ENCODE data around the gene LBX2. TPM values are rescaled to one million over a fixed set of nuclear protein-coding genes. Genes with fewer than 3 reads are reported as not detected.

The LBX2 gene
- 1 to 10 TPM in 3 of 6 donors, under 1 TPM in 3; 0.21 to 2.3 (median 0.85) TPM for total RNA-seq
- 1 to 10 TPM; 1.3 TPM for polyA plus RNA-seq

DNA sequence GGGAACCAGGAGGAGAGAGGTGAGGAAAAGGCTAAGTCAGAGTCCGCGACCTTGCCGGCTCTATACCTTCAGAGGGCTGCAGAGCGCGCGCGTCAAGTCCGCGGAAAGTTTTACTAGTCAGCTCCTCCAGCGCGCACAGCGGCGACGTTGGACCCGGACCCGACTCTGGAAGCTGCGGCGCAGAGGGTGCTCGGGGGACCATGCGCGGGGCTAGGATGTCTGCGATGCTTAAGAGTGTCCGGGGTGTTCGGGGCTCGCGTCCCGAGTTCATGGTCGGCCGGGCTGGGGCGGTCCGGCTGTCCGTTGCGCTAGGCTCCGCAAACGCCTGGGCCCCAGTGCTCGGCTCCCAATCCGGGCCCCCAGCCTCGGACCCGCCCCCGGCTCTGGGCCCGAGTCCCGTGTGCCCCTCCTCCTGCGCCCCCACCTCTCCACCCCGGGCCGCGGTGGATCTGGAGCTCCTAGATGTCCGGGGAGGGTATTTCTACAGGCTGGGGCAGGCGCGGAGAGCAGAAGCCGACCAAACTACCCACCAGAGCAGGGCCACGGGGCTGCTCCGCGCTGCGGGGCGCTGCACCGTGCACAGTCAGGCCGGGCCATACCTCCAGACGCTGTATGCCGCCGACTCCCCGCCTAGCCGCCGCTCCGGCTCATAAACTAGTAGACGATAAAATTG lies at the start of gene LBX2:
LBX2 (minus strand) TSS at position 337 of the 673 bp plus-strand sequence; CDS start at position 271, 66 bp downstream.
- 12 to 13% methylated on average over 58 to 65 of the region's 65 CpGs for WGBS, 2 donors
- Histone ChIP-seq H3K9me3 (no peaks in the 10 kb centered on the region), H3K36me3 (no peaks in the 10 kb centered on the region), H3K27ac (no peak within 1 kb of the TSS), H3K4me3 (peak within 1 kb of the TSS in 3 of 4 donors; percentile 7 to 41 (median 23)), H3K4me1 (peaks cover 0 to 15% (median 6%) of the 10 kb centered on the region in 3 donors), H3K27me3 (peaks cover 0 to 6% (median 0%) of the 10 kb centered on the region in 4 donors)
- FAIRE-seq (no peak), DNase-seq (peak in 2 of 6 donors; percentile 63 to 66), ATAC-seq (no peak)
- intact Hi-C loops (cut with DNase I) = no loop called here
- no peak for TF ChIP-seq CTCF (IDR thresholded peaks at IDR 0.05)

DNA sequence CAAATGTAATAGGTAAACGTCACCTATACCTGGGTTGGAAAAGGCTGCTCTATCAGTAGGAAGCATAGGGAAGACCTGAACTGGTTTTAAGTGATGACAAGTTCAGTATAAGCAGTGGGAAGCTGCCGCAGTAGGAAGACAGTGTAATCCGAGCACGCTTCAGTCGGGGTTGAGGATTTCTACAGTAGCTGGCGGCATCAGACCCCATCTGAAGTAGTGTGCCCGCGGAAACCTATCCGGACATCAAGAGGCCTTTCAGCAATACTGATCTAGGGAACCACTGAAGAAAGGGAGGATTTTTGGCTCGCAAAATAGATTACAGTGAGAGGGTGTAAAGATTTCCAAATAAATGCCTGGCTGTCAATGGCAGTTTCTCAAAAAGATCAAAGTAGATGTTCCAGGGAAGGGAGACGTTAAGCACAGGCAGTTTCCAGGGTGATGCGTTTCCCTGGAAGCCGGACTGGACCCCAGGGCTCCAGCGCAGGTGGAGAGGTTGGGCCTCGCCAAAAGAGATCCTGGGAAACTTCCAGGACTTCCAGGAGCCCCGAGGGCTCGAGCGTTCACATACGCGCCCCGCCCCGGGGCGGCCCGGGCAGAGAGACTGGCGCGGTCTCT lies 49.0 kb upstream of the LBX2 start:
- intact Hi-C loops (cut with DNase I) = no loop called here
- no peak for ATAC-seq
- no peaks in the 10 kb centered on the region for H3K27me3 ChIP-seq

DNA sequence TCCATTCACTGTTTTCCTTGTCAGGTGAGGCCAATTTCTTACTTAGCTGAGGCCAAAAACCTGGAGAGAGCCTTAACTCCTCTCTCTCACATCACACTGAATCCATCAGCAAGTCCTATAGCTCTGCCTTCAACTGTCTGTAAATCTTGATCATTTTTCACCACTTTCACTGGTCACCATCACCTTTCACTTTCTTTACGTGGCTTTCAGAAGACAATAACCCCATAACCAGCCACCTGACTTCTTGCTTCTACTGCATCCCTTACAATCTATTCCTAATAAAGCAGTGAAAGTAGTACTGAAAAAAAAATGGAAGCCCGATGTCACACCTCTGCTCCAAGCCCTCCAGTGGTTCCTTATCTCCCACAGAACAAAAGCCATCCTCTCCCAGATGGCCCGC lies 46.6 kb upstream of the LBX2 start:
- H3K27ac ChIP-seq = no peak overlapping the region
- 71 to 75% methylated on average over 3 of the region's 3 CpGs for WGBS, 2 donors
- intact Hi-C loops (cut with DNase I) = no loop called here
- no peaks in the 10 kb centered on the region for H3K36me3 ChIP-seq
- H3K4me3 ChIP-seq = no peak overlapping the region
- peaks cover 0 to 7% (median 3%) of the 10 kb centered on the region in 3 donors for H3K4me1 ChIP-seq
- H3K9me3 ChIP-seq = no peaks in the 10 kb centered on the region
- no peak for DNase-seq
- ATAC-seq = no peak
- TF ChIP-seq CTCF (IDR thresholded peaks at IDR 0.05) = no peak
- no peak for FAIRE-seq
- H3K27me3 ChIP-seq = no peaks in the 10 kb centered on the region

More for the DNA sequence above, 49.0 kb upstream of the LBX2 start:
- FAIRE-seq (no peak), DNase-seq (no peak)
- H3K9me3 ChIP-seq = no peaks in the 10 kb centered on the region
- 20 to 34% methylated on average over 15 to 26 of the region's 26 CpGs for WGBS, 2 donors
- TF ChIP-seq CTCF (IDR thresholded peaks at IDR 0.05) = no peak
- no peaks in the 10 kb centered on the region for H3K36me3 ChIP-seq
- peak overlapping the region; percentile 30 to 64 (median 46) for H3K4me3 ChIP-seq
- peaks cover 0 to 7% (median 3%) of the 10 kb centered on the region in 3 donors for H3K4me1 ChIP-seq
- H3K27ac ChIP-seq = peak overlapping the region in 3 of 4 donors; percentile 6 to 36 (median 15)

- Histone ChIP-seq H3K4me3 (no peak overlapping the region), H3K36me3 (no peaks in the 10 kb centered on the region), H3K27me3 (no peaks in the 10 kb centered on the region), H3K4me1 (peaks cover 0 to 4% (median 3%) of the 10 kb centered on the region in 3 donors), H3K27ac (no peak overlapping the region), H3K9me3 (no peaks in the 10 kb centered on the region)
- no peak for FAIRE-seq
- no peak for TF ChIP-seq CTCF (IDR thresholded peaks at IDR 0.05)
- 65 to 67% methylated on average over 3 of the region's 3 CpGs for WGBS, 2 donors
- no peak for DNase-seq
- intact Hi-C loops (cut with DNase I) = no loop called here
- no peak for ATAC-seq
Measured at GRCh38 chr2:74544634-74545033, 45.2 kb upstream of the LBX2 start.

- DNase-seq (no peak), FAIRE-seq (no peak), ATAC-seq (no peak)
- Histone ChIP-seq H3K27me3 (no peaks in the 10 kb centered on the region), H3K4me3 (no peak overlapping the region), H3K27ac (no peak overlapping the region), H3K9me3 (no peaks in the 10 kb centered on the region), H3K36me3 (no peaks in the 10 kb centered on the region), H3K4me1 (no peaks in the 10 kb centered on the region)
- no peak for TF ChIP-seq CTCF (IDR thresholded peaks at IDR 0.05)
- WGBS, 2 donors = 72 to 85% methylated on average over 1 of the region's 1 CpG
- intact Hi-C loops (cut with DNase I) = no loop called here
Measured at GRCh38 chr2:74542978-74543377, 43.6 kb upstream of the LBX2 start.

All from pancreas (tissue), 10 donors.